GM23338 (cell line): ENCODE measurements around the gene EDAR. TPM values are rescaled to one million over a fixed set of nuclear protein-coding genes. Genes with fewer than 3 reads are reported as not detected.

ENCODE experiments used
- ATAC-seq: fragments of 200-7000 bp; cut with Tn5 transposase; 3 replicates; pipeline ENCODE4 v1.9.1; 2020
- DNase-seq: peaks from one replicate; pipeline ENCODE4 v3.0.0-alpha.2; 2015; ENCODE audit warnings: low spot score
- H2AFZ ChIP-seq: fragments of 200-600 bp; sonication (generic); 2 replicates; pipeline ENCODE4 v1.8.0; 2016; ENCODE audit warnings: antibody characterized with exemption, mild to moderate bottlenecking, moderate library complexity
- H3F3A ChIP-seq: fragments of 200-600 bp; sonication (generic); replicated peaks from 2 replicates; pipeline ENCODE4 v1.8.0; 2017; ENCODE audit warnings: antibody characterized with exemption, mixed run types, low read depth
- H3K27ac ChIP-seq: fragments of 200-600 bp; sonication (generic); 2 replicates; pipeline ENCODE4 v1.6.1; 2016; ENCODE audit warnings: low read depth
- H3K27me3 ChIP-seq: fragments of 200-600 bp; sonication (generic); 2 replicates; pipeline ENCODE4 v1.8.0; 2016; ENCODE audit warnings: mild to moderate bottlenecking, mixed run types, moderate library complexity; ENCODE audit not compliant: insufficient read depth
- H3K36me3 ChIP-seq: fragments of 200-600 bp; sonication (generic); 2 replicates; pipeline ENCODE4 v1.8.0; 2016; ENCODE audit warnings: mild to moderate bottlenecking; ENCODE audit not compliant: insufficient read depth
- H3K4me1 ChIP-seq: fragments of 200-600 bp; sonication (generic); 2 replicates; pipeline ENCODE4 v1.8.0; 2016; ENCODE audit warnings: mild to moderate bottlenecking, moderate library complexity; ENCODE audit not compliant: insufficient read depth
- H3K4me2 ChIP-seq: fragments of 200-600 bp; sonication (generic); 2 replicates; pipeline ENCODE4 v1.7.1; 2017; ENCODE audit warnings: mixed run types
- H3K4me3 ChIP-seq: fragments of 200-600 bp; sonication (generic); 2 replicates; pipeline ENCODE4 v1.6.1; 2016; ENCODE audit warnings: mixed run types
- H3K79me2 ChIP-seq: fragments of 200-600 bp; sonication (generic); replicated peaks from 2 replicates; pipeline ENCODE4 v1.8.0; 2017; ENCODE audit warnings: mild to moderate bottlenecking; ENCODE audit not compliant: insufficient read depth
- H3K9me2 ChIP-seq: fragments of 200-600 bp; sonication (generic); 2 replicates; pipeline ENCODE4 v1.8.0; 2017; ENCODE audit not compliant: insufficient read depth
- H4K20me1 ChIP-seq: fragments of 200-600 bp; sonication (generic); replicated peaks from 2 replicates; pipeline ENCODE4 v1.8.0; 2017; ENCODE audit warnings: mild to moderate bottlenecking; ENCODE audit not compliant: insufficient read depth
- H3K27ac Mint-ChIP-seq: 2 replicates; pipeline ENCODE4 v1.8.0; 2020; ENCODE audit warnings: inconsistent platforms, mild to moderate bottlenecking, moderate library complexity, mixed read lengths
- H3K27me3 Mint-ChIP-seq: 3 replicates; pipeline ENCODE4 v1.8.0; 2022; ENCODE audit warnings: low read depth, mild to moderate bottlenecking, moderate library complexity, mixed read lengths, inconsistent platforms; ENCODE audit not compliant: insufficient read depth, poor library complexity
- H3K36me3 Mint-ChIP-seq: 3 replicates; pipeline ENCODE4 v1.8.0; 2021; ENCODE audit warnings: low read depth, mild to moderate bottlenecking, inconsistent platforms, moderate library complexity, mixed read lengths
- H3K4me1 Mint-ChIP-seq: 3 replicates; pipeline ENCODE4 v1.8.0; 2020; ENCODE audit warnings: mild to moderate bottlenecking, inconsistent platforms, mixed read lengths
- H3K4me3 Mint-ChIP-seq: 3 replicates; pipeline ENCODE4 v1.8.0; 2021; ENCODE audit warnings: moderate library complexity, mild to moderate bottlenecking, inconsistent platforms, mixed read lengths
- H3K9me3 Mint-ChIP-seq: 3 replicates; pipeline ENCODE4 v1.8.0; 2020; ENCODE audit warnings: moderate library complexity, mild to moderate bottlenecking, inconsistent platforms, mixed read lengths
- CREB1 ChIP-seq: fragments of 250-450 bp; sonication (Bioruptor Pico); IDR thresholded peaks from 2 replicates; pipeline ENCODE4 v1.5.0; 2020; ENCODE audit warnings: low read depth, mild to moderate bottlenecking, moderate library complexity
- NANOG ChIP-seq: IDR thresholded peaks from 2 replicates; pipeline ENCODE4 v1.6.1; 2016; ENCODE audit warnings: antibody characterized with exemption, borderline replicate concordance
- POLR2AphosphoS5 ChIP-seq: IDR thresholded peaks from 2 replicates; pipeline ENCODE4 v1.6.1; 2016; ENCODE audit warnings: antibody characterized with exemption, low read depth
- REST ChIP-seq: IDR thresholded peaks from one replicate; pipeline ENCODE4 v1.6.1; 2018; ENCODE audit warnings: antibody characterized with exemption; ENCODE audit not compliant: unreplicated experiment
- STAT1 ChIP-seq: IDR thresholded peaks from one replicate; pipeline ENCODE4 v1.6.1; 2016; ENCODE audit warnings: antibody characterized with exemption; ENCODE audit not compliant: unreplicated experiment
- ZNF462 ChIP-seq: fragments of 250-450 bp; sonication (Bioruptor Pico); IDR thresholded peaks from 2 replicates; pipeline ENCODE4 v1.5.0; 2020; ENCODE audit warnings: mild to moderate bottlenecking, moderate library complexity
- polyA plus RNA-seq: library from polyadenylated mRNA; unstranded; fragments of >200 nt; fragmentation: Nextera tagmentation; extraction: Ambion mirVana; gene quantifications from 2 replicates; pipeline ENCODE4 v1.2.1, GENCODE V29; 2016
- total RNA-seq: library from RNA; depleted of rRNA; stranded (reverse); fragments of >200 nt; shearing (Covaris generic); gene quantifications from 2 replicates; pipeline ENCODE4 v1.2.3, GENCODE V29; 2014

The EDAR gene
- total and polyA plus RNA-seq, 2 experiments from 2014 or later, result not detected

- TF ChIP-seq ZNF462 (no peak), CREB1 (CRISPR knock-in tag) (no peak), NANOG (no peak), STAT1 (no peak)
Observed at GRCh38 chr2:108998911-108999310, 9.9 kb upstream of the EDAR start (continued).

- H3K27me3 ChIP-seq, result no peaks in the 10 kb centered on the region
- ATAC-seq (no peak), DNase-seq (no peak)
- no peak overlapping the region for H2AFZ ChIP-seq
- no peaks in the 10 kb centered on the region for H3K9me2 ChIP-seq
- H3K4me1 Mint-ChIP-seq, result no peaks in the 10 kb centered on the region; the same call in 2 of the 3 replicates
- H3K36me3 ChIP-seq, result no peaks in the 10 kb centered on the region
- H3F3A ChIP-seq, result no peaks in the 10 kb centered on the region
- H3K27ac ChIP-seq, result no peak overlapping the region
- no peaks in the 10 kb centered on the region; the same call in 2 of the 3 replicates for H3K36me3 Mint-ChIP-seq
- no peak overlapping the region for H3K27ac Mint-ChIP-seq
- H3K4me3 Mint-ChIP-seq, result no peak overlapping the region
- H3K4me1 ChIP-seq, result no peaks in the 10 kb centered on the region
- H3K4me3 ChIP-seq, result no peak overlapping the region
- no peaks in the 10 kb centered on the region for H4K20me1 ChIP-seq
- no peak overlapping the region for H3K4me2 ChIP-seq
- no peaks in the 10 kb centered on the region for H3K79me2 ChIP-seq
- peaks cover 6% of the 10 kb centered on the region for H3K27me3 Mint-ChIP-seq
- no peaks in the 10 kb centered on the region for H3K9me3 Mint-ChIP-seq
- TF ChIP-seq POLR2AphosphoS5, result no peak
- no peak for TF ChIP-seq CREB1 (CRISPR knock-in tag)
- TF ChIP-seq REST, result no peak
- no peak for TF ChIP-seq ZNF462
- no peak for TF ChIP-seq STAT1
Observed at GRCh38 chr2:108994178-108994577, 5.2 kb upstream of the EDAR start.
